ENCODE data around the gene ZC3H14. TPM values are rescaled to one million over a fixed set of nuclear protein-coding genes. Genes with fewer than 3 reads are reported as not detected.

The ZC3H14 gene
- total and polyA plus RNA-seq, 8 donors, result 16.2 to 37.1 (median 29.3) TPM

DNA sequence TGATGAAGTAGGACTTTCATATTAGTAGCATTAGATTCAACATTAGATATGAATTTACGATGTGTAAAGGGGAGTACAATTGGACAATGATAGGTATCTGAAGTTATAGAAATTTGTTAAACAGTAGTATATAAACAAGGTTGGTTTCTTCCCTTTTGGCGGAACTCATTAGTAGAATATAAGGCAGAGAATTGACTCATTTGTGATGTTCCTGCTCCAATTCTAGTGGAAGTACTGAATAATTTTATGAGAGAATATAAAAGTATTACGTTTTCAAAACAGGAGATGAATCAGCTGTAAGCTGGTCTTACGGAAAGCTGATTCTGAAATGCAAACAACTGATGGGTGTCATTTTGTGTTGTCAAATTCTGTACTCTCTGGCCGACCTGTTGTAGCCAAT lies 13.4 kb downstream of the ZC3H14 start:
- Histone ChIP-seq H3K36me3 (peaks cover 3 to 81% (median 26%) of the 10 kb centered on the region in 3 donors), H3K4me1 (no peaks in the 10 kb centered on the region), H3K9me3 (no peaks in the 10 kb centered on the region), H3K4me3 (no peak overlapping the region), H3K27me3 (no peaks in the 10 kb centered on the region), H3K27ac (no peak overlapping the region)
- intact Hi-C loops (cut with DNase I), result no loop called here
- DNase-seq (no peak), ATAC-seq (no peak), FAIRE-seq (no peak)
- TF ChIP-seq, protein P1, sequence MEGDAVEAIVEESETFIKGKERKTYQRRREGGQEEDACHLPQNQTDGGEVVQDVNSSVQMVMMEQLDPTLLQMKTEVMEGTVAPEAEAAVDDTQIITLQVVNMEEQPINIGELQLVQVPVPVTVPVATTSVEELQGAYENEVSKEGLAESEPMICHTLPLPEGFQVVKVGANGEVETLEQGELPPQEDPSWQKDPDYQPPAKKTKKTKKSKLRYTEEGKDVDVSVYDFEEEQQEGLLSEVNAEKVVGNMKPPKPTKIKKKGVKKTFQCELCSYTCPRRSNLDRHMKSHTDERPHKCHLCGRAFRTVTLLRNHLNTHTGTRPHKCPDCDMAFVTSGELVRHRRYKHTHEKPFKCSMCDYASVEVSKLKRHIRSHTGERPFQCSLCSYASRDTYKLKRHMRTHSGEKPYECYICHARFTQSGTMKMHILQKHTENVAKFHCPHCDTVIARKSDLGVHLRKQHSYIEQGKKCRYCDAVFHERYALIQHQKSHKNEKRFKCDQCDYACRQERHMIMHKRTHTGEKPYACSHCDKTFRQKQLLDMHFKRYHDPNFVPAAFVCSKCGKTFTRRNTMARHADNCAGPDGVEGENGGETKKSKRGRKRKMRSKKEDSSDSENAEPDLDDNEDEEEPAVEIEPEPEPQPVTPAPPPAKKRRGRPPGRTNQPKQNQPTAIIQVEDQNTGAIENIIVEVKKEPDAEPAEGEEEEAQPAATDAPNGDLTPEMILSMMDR (IDR thresholded peaks at IDR 0.05), result no peak
- WGBS, 2 donors, result 93 to 97% methylated on average over 5 of the region's 5 CpGs

DNA sequence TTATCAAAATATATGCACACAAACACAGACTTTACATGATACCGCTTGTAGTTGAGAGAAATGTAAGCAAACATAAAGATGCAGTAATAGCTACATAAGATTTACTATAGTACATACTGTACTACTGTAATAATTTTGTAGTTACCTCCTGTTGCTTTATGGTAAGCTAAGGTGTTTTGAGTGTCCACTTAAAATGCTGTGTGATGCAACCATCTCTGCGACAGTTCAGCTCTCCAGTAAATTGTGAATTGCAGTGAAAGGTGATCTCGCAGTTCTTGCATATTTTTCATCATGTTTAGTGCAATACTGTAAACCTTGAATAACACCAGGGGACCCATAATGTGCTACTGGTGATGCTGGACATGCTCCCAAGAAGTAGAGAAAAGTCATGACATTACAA lies 21.6 kb downstream of the ZC3H14 start:
- TF ChIP-seq, protein P1 (IDR thresholded peaks at IDR 0.05), result no peak
- ATAC-seq, result no peak
- Histone ChIP-seq H3K36me3 (peaks cover 0 to 20% (median 10%) of the 10 kb centered on the region in 3 donors), H3K4me1 (no peaks in the 10 kb centered on the region), H3K4me3 (no peak overlapping the region), H3K27me3 (no peaks in the 10 kb centered on the region), H3K27ac (no peak overlapping the region), H3K9me3 (no peaks in the 10 kb centered on the region)
- no peak for FAIRE-seq
- DNase-seq, result no peak
- WGBS, 2 donors, result 93 to 96% methylated on average over 3 of the region's 3 CpGs
- intact Hi-C loops (cut with DNase I), result no loop called here

DNA sequence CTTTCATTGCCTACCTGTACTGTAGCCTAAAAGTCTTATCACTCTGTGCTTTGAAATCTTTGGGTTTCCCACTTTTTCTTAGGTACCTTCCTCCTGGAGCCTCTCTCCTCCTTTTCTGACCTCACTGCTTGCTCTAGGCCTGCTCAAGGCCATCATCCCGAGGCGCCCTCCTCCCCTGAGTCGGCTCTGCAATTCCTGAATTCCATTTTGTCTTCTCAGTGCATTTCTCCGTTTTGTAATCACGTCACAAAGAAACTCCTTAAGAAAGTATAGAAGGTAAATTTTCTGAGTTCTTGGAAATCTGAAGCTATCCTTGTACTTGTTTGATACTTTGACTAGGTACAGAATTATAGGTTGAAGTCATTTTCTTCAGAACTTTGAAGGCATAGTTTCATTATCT lies 25.2 kb downstream of the ZC3H14 start:
- ATAC-seq (peak in 1 of 4 donors; percentile 37), DNase-seq (no peak), FAIRE-seq (no peak)
- Histone ChIP-seq H3K36me3 (no peaks in the 10 kb centered on the region), H3K27ac (no peak overlapping the region), H3K9me3 (no peaks in the 10 kb centered on the region), H3K4me1 (peaks cover 0 to 6% (median 0%) of the 10 kb centered on the region in 3 donors), H3K4me3 (no peak overlapping the region), H3K27me3 (no peaks in the 10 kb centered on the region)
- WGBS, 2 donors, result 61 to 63% methylated on average over 5 of the region's 5 CpGs
- TF ChIP-seq, protein P1 (IDR thresholded peaks at IDR 0.05), result no peak
- intact Hi-C loops (cut with DNase I), result no loop called here

DNA sequence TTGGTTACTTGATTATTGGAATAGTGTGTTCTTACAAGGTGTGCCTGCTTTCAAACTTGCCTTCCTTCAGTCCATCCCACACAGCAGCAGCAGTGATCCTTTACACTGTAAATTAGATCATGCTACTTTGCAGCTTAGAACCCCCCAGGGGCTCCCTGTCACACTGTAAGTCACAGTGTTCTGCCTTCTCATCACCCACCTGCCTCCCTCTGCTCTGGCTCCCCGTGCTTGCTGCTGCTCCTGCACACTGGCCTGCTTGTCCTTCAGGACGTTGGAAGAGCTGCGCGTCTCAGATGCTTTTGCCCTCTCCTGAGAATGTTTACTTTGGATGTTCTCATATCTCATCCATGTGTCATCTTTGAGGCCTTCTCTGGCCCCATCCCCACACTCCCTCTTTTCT lies 27.3 kb downstream of the ZC3H14 start:
- DNase-seq (no peak), FAIRE-seq (no peak), ATAC-seq (peak in 1 of 4 donors; percentile 6)
- Histone ChIP-seq H3K4me1 (peaks cover 0 to 6% (median 0%) of the 10 kb centered on the region in 3 donors), H3K36me3 (no peaks in the 10 kb centered on the region), H3K9me3 (no peaks in the 10 kb centered on the region), H3K27me3 (no peaks in the 10 kb centered on the region), H3K27ac (no peak overlapping the region), H3K4me3 (no peak overlapping the region)
- TF ChIP-seq, protein P1 (IDR thresholded peaks at IDR 0.05), result no peak
- intact Hi-C loops (cut with DNase I), result no loop called here
- WGBS, 2 donors, result 59 to 62% methylated on average over 4 of the region's 4 CpGs

DNA sequence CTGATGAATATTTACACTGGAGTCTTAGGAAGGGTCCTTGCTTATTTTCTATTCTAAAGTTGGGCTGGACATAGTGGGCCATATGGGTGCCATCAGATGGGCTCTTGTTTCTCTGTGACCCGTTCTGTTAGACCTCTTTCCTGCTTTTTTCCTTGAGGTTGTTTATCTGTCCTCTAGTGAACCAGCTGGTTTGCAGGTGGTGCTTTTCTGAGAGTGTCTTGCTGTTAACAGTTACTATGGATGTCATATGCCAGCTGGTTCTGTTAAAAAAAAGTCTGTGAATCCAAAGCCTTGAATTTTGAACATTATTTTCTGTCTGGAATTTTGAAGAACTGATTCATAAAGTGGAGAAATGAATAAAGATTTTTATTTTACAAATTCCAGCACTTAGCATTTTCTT lies 29.2 kb downstream of the ZC3H14 start:
- intact Hi-C loops (cut with DNase I), result no loop called here
- WGBS, 2 donors, result 0 to 32% methylated on average over 1 of the region's 1 CpG
- TF ChIP-seq, protein P1 (IDR thresholded peaks at IDR 0.05), result no peak
- DNase-seq (peak in 3 of 6 donors; percentile 29 to 76 (median 65)), FAIRE-seq (no peak), ATAC-seq (peak; percentile 76 to 93 (median 85))
- Histone ChIP-seq H3K27me3 (no peaks in the 10 kb centered on the region), H3K4me3 (no peak overlapping the region), H3K27ac (peak overlapping the region in 2 of 4 donors; percentile 20 to 26), H3K36me3 (peaks cover 0 to 8% (median 4%) of the 10 kb centered on the region in 3 donors), H3K9me3 (no peaks in the 10 kb centered on the region), H3K4me1 (peaks cover 0 to 6% (median 0%) of the 10 kb centered on the region in 3 donors)

All from pancreas (tissue), 10 donors.